GM10266 (cell line): ENCODE results near the gene PITPNC1.
"Not testable (repeated sequence)": the region's sequence is repeated elsewhere in the genome, so short reads cannot be mapped to it uniquely, and the experiment has no call there.

ENCODE experiments used
- DNase-seq: peaks from one replicate; pipeline ENCODE4 v3.0.0; 2012; ENCODE audit errors: extremely low spot score
- CTCF ChIP-seq: IDR thresholded peaks from 2 replicates; pipeline ENCODE4 v1.5.1; 2012; ENCODE audit warnings: mild to moderate bottlenecking, low read depth; ENCODE audit not compliant: control insufficient read depth, insufficient read depth; ENCODE audit errors: missing control alignments

Gene PITPNC1

DNA sequence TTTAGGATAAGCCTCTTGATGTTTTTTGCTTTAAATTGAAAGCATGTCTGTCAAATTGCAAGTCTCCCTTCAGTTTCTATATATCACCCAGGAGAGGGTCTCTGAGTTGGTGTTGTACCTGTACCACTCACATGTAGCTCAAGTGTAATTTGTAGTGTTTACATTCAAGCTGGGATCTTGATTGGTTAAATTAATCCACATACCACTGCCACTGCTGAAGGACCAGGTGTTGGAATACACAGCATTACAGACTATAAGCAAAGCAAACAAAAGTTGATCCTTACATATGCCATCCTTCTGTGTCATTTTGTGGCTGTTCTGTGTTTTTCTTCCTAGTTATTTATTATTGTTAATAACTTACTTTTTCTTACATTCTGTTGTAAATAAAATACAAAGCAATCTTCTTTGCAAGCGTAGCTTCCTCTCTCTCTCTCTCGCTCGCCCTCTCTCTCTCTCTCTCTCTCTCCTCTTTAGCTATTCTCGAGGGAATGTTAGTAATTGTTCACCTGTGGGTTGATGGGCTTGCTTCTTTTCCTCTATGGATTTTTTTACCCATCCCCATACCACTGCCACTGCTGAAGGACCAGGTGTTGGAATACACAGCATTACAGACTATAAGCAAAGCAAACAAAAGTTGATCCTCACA is 319.9 kb downstream of the PITPNC1 start:
- no peak for DNase-seq

GRCh38 chr17:67700037-67700724 is 323.1 kb downstream of the PITPNC1 start:
- no peak for DNase-seq
- TF ChIP-seq CTCF: no peak

More for the DNA sequence above, 319.9 kb downstream of the PITPNC1 start:
- no peak for TF ChIP-seq CTCF

GRCh38 chr17:67700725-67701119 is 323.6 kb downstream of the PITPNC1 start:
- TF ChIP-seq CTCF: no peak
- DNase-seq: no peak

DNA sequence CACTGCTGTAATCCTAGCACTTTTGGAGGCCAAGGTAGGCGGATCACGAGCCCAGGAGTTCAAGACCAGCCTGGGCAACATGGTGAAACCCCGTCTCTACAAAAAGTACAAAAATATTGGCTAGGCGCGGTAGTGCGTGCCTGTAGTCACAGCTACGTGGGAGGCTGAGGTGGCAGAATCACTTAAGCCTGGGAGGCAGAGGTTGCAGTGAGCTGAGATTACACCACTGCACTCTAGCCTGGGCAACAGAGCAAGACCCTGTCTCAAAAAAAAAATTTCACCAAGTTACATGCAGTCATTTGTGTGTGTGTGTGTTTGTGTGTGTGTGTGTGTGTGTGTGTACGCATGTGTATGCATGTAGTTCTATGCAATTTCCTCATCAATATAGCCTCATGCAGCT is 325.8 kb downstream of the PITPNC1 start:
- not testable (repeated sequence) for DNase-seq

DNA sequence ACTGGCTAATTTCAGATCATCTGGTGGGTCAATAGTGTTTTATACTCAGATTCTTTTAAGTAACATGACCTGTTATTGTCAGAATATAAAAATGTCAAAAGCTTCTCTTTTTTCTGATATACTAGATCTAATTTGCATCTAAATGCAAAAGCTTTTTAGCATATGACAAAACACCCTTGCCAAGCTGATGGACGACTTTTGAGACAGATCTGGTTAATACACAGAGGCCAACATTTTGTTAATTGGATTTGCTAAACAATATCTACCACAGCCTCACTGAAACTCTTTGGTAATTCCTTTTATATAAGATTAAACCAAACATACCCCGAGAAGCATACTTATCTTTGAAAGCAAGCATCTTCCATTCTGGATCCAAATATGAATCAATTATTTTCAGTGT is 330.4 kb downstream of the PITPNC1 start:
- no peak for TF ChIP-seq CTCF
- no peak for DNase-seq

GRCh38 chr17:67708378-67708777 is 331.3 kb downstream of the PITPNC1 start:
- TF ChIP-seq CTCF: no peak
- DNase-seq: no peak

- no peak for DNase-seq
- TF ChIP-seq CTCF: no peak
Measured at GRCh38 chr17:67711916-67712315, 334.8 kb downstream of the PITPNC1 start.
